Mammary epithelial cell (primary cell): ENCODE measurements around the gene RHOBTB3.

ENCODE experiments used
- CTCF ChIP-seq, 2 donors: IDR thresholded peaks in 1 of 2; conservative IDR thresholded peaks in 1 of 2; 2 replicates each; pipeline ENCODE4 v1.5.1; 2011 to 2012; ENCODE audit warnings: inconsistent platforms in 2 of 2, low read length in 2 of 2, mild to moderate bottlenecking in 2 of 2, control low read depth in 1 of 2, low read depth in 1 of 2; ENCODE audit not compliant: insufficient read depth in 1 of 2; ENCODE audit errors: extremely low read depth in 1 of 2
- EZH2 ChIP-seq: IDR thresholded peaks from 2 replicates; pipeline ENCODE4 v1.6.1; 2012; ENCODE audit warnings: low read length, inconsistent platforms, borderline replicate concordance

- TF ChIP-seq CTCF (conservative IDR thresholded peaks at IDR 0.05 in 1 of 2, IDR thresholded peaks at IDR 0.05 in 1 of 2; ENCODE audit: extremely low read depth in 1 of 2, insufficient read depth in 1 of 2, low read depth in 1 of 2, low read length in 2 of 2): no peak
- TF ChIP-seq EZH2: no peak
Measured at GRCh38 chr5:95836544-95836943, 105.4 kb downstream of the RHOBTB3 start.
